HK-2 (cell line): Measurements from ENCODE around the gene NXF2.
"Not testable (repeated sequence)": the region's sequence is repeated elsewhere in the genome, so short reads cannot be mapped to it uniquely, and the experiment has no call there.

Source experiments
- DNase-seq: peaks from one replicate; pipeline ENCODE4 v3.0.0-alpha.2; 2018; ENCODE audit not compliant: unreplicated experiment

Gene NXF2, protein sequence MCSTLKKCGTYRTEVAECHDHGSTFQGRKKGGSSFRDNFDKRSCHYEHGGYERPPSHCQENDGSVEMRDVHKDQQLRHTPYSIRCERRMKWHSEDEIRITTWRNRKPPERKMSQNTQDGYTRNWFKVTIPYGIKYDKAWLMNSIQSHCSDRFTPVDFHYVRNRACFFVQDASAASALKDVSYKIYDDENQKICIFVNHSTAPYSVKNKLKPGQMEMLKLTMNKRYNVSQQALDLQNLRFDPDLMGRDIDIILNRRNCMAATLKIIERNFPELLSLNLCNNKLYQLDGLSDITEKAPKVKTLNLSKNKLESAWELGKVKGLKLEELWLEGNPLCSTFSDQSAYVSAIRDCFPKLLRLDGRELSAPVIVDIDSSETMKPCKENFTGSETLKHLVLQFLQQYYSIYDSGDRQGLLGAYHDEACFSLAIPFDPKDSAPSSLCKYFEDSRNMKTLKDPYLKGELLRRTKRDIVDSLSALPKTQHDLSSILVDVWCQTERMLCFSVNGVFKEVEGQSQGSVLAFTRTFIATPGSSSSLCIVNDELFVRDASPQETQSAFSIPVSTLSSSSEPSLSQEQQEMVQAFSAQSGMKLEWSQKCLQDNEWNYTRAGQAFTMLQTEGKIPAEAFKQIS

DNA sequence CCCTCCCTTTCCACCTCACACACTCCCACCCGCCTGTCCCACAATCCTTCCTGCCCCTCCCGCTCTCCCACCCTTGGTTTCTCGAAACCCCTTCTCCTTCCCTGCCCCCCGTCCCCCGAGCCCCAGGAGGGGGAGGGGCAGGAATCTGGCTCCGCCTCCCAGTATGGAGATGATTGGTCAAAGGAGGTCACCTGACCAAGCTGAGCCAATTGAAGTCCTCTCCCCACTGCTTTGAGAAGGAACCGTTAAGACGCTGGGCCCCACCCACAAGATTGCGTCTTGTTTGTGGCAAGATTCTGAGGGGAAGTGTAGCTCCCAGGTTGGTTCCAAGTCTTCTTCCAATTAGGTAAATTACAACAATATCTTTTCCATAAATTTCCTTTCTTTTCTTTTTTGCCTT, at the start of gene NXF2:
Gene NXF2 (plus strand): TSS at position 275 of the 400 bp plus-strand sequence. CDS start 59,912 bp downstream, outside the sequence.
- DNase-seq: not testable (repeated sequence)

DNA sequence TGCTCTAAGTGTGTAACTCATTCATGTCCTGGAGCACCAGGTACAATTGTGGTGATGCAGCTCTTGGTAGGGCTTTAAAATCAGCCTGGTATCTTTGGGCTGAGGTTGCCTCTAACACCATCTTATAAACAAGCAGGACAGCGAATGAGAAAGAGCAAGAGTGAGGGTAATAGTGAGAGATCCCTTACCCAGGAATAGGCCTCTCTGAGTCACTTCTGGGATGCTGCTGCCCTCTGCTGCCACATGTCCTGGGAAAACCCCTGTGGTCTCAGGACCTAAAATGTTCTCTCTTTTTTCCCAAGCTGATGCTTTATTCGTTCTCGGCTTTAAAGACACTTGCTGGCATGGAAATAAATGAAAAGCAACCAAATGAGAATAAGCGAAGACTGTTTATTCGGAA, 39.0 kb upstream of the NXF2 start:
- DNase-seq: not testable (repeated sequence)

DNA sequence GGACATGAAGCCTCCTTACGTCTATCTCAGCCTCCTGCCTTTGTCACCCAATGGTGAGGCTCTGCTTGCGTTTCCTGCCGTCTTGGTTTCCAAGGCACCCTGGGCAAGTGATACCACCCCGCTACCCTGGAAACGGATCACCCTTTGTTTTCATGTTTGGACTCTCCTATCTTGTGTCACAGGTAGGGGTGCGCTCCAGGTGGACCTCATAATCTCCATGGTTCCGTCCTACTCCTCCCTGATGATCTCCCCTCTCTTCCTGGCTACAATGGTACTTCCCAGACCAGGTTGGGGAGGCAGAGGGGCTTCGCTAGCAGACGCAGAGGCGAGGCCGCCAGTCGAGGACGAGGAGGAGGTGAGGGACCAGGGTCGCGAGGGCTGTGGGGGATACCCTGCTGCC, 32.0 kb upstream of the NXF2 start, which contains the start of gene TCP11X1:
Gene TCP11X1 (plus strand): TSS at position 316 of the 400 bp plus-strand sequence.
- DNase-seq: not testable (repeated sequence)

DNA sequence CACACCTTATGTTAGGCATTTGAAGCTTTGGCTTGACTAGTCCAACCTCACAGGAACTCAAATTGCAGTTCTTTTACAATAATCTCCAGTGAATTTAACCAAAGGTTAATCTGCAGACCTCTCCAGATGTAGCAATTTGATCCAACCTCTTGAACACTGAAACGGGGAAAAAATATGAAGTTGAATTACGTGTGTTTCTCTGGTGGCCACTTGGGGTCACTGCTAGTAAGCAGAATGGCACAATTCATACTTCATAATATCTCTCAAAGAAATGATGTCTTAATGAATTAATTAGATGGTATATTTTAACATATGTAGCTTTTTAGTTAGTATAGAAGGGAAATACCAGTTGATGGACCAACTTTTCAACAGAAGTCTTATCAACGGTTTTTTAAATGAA, 30.5 kb upstream of the NXF2 start:
- DNase-seq: not testable (repeated sequence)

DNA sequence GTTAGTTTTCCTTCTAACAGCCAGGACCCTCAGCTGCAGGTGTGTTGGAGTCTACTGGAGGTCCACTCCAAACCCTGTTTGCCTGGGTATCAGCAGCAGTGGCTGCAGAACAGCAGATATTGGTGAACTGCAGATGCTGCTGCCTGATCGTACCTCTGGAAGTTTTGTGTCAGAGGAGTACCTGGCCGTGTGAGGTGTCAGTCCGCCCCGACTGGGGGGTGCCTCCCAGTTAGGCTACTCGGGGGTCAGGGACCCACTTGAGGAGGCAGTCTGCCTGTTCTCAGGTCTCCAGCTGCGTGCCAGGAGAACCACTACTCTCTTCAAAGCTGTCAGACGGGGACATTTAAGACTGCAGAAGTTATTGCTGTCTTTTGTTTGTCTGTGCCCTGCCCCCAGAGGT, 11.3 kb upstream of the NXF2 start:
- DNase-seq: not testable (repeated sequence)

DNA sequence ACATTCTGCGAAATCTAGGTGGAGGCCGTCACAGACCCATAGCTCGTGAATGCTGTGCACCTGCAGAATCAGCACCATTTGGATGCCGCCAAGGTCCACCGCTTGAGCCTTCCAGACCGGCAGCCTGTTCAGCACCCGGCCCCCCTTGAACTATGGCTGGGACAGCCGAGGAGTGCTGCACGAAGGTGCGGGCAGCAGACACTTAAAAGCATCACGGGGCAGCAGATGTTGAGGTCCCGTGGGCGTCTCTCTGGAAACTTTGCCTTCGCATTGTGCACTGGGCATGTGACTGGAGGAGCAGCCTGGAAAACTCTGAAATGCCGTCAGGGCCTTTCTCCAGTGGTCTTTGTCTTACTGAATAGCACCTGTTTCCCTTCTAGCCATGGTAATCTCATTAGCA, 6.7 kb upstream of the NXF2 start:
- not testable (repeated sequence) for DNase-seq

DNA sequence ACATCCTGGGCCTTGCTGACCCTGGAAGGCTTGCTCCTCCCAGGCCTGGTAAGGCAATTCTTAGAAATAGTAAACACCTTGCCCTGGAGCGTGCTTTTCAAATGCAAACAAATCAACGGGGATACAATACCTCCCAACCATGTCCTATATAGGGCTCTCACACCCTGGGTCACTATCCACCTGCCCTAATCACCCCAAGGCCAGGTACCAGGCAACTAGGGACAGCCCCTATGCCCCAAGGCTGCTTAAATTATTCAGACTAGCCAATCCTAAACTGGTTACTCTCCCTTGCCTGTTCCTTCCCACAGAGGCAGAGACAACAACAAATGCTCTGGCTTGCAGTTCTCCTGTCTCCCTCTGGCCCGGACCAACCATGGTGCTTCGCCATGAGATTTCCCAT, 25.3 kb downstream of the NXF2 start:
- not testable (repeated sequence) for DNase-seq

DNA sequence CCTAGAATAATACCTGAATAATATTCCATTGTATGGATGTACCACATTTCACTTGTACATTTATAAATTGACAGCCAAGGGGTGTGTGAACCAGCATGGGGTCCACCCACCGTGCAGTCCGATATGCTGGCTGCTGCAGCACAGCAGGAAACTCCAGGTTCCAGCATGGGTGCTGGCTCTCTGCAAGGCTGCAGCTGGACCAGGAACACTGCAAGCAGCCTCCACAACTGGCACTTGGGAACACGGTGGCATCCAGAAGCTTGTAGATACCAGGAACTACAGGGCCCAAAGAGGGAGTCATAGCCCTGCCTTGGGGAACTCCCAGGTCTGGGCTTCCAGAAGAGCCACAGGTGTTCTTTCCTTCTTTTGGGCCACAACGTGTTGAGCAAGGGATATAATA, 91.2 kb downstream of the NXF2 start:
- no peak for DNase-seq

DNA sequence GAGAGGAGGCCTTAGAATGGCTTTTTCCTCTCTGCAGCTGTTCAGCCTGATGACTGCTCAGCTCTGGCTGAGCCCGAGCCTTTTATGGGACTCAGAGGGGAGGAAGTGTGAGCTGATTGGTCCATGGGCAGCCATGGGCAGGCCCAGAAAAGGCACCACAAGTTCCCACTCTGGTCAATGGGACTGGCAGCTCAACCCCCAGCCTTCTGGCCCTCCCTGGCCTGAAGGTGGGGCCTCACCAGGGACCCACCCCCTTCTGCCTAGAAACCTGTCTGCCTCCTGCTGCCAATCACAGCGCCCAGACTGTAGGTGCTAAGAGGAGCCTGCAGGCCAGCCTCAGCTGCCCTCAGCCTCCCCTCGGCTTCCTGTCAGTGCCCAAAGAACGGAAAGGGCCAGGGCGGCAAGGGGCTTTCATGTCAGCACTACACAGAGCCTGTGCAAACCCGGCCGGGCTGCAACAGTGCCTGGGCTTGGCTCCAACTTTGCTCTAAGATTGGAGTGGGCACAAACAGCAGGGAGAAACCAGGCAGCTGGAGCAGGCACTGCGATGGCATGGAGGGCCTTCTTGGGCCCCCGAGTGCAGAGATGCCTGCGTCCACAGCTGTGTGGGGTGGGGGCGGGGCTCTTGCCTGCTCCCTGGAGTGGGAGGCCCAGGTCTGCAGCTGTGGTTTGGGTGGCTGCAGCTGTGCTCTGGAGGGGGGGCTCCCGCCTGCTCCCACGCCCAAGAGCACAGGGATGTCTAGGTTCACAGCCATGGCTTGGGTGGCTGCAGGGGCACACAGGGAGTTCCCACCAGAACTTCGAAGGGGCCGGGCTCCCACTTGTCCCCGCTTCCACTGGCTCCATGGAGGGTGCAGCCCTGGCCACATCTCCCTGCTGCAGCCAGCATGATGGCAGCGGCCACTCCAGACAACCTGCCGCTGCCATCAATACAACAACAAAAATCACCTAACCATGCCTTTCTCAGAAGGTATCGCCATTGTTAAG, 92.6 kb downstream of the NXF2 start:
- DNase-seq: no peak

DNA sequence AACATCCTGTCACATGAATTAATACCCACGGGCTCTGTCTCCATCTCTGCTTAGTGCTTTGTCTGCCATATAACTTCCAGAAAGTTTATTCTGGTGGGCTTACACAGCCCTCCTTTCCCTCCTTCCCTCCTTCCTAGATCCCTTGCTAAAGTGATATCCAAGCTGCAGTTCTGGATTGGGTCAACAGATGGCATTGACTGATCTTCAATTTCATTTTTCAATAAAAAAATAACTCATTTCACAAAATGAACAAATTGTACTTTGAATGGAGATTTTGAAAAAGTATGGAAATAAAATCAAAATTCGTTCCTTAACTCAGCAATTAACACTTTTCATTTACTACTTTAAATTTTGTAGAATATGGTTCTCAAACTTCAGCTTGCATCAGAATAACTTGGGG, 94.9 kb downstream of the NXF2 start:
- no peak for DNase-seq

DNA sequence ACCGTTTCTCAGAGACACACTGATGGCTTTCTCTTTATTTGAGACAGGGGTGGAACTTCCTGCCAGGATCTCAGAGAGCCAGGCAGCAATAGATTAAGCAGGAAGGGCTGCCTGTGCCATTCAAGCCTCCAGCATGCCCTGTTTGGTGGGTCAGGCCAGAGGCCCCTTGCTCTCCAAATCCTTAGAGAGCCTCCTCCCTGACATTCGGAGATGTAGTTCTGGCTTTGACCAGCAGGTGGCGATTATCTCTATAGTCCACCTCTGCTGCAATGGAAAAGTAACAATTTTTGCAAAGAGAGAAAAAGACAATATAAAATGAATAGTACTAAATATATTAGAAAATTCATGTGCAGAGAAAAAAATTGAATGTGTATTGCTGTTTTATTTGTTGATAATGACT, 98.9 kb downstream of the NXF2 start:
- DNase-seq: peak; percentile 41
